ENCODE measurements around the gene PRRT2. TPM values are rescaled to one million over a fixed set of nuclear protein-coding genes. Genes with fewer than 3 reads are reported as not detected.
A peak's percentile ranks its signal among the peaks of the same experiment; 100 is the strongest.

PRRT2 gene
- polyA plus RNA-seq, 2 of the 4 experiments (the other 2 are of a cell fraction): 0.25 to 0.44 TPM

DNA sequence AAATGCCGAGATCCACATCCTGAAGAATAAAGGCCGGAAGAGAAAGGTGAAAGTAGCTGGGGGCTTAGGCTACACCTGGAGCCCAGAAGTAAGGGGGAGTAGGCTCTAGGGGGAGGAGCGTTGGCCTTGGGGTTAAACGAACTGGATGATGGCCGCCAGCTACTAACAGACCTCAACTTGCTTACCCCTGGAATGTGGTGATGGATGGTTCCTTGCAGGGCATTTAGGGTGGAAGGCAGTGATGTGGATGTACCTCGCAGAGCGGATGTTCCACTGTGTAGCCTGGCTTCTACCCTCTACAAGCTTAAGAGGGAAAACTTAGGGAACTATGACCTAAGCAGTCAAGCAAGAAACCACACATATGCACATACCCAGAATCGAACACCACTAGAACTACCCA is 8.0 kb upstream of the PRRT2 start:
- peaks cover 23% of the 10 kb centered on the region for H3K4me1 ChIP-seq
- WGBS (ENCODE audit: missing lambda C conversion rate): 82% methylated on average over 8 of the region's 8 CpGs
- H3K27ac ChIP-seq: peak overlapping the region; percentile 98 to 99; a peak in 3 of 6 replicates
- H3K4me3 ChIP-seq: no peak overlapping the region
- POLR2A ChIA-PET: interaction anchor here (1.0 to 1.4 kb wide), 3 partner anchors 11 to 104 kb away, joined by 4 to 17 read pairs (median 4); partner anchors contain the start of gene KIF22
- FAIRE-seq (no peak), DNase-seq (ENCODE audit: low read depth in 1 of 2, low spot score in 1 of 2) (no peak), ATAC-seq (no peak)
- TF ChIP-seq, protein P1, sequence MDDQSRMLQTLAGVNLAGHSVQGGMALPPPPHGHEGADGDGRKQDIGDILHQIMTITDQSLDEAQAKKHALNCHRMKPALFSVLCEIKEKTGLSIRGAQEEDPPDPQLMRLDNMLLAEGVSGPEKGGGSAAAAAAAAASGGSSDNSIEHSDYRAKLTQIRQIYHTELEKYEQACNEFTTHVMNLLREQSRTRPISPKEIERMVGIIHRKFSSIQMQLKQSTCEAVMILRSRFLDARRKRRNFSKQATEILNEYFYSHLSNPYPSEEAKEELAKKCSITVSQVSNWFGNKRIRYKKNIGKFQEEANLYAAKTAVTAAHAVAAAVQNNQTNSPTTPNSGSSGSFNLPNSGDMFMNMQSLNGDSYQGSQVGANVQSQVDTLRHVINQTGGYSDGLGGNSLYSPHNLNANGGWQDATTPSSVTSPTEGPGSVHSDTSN (IDR thresholded peaks at IDR 0.05): peak; percentile 52; the same call in 1 of the 2 replicates
- TF ChIP-seq, protein P2, sequence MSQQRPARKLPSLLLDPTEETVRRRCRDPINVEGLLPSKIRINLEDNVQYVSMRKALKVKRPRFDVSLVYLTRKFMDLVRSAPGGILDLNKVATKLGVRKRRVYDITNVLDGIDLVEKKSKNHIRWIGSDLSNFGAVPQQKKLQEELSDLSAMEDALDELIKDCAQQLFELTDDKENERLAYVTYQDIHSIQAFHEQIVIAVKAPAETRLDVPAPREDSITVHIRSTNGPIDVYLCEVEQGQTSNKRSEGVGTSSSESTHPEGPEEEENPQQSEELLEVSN (IDR thresholded peaks at IDR 0.05; ENCODE audit: borderline replicate concordance, low read depth): no peak
- no peaks in the 10 kb centered on the region for H3K9me3 ChIP-seq
- CTCF ChIA-PET: interaction anchor here (1.0 to 7.2 kb wide), 7 partner anchors 12 to 228 kb away, joined by 4 to 54 read pairs (median 6); partner anchors contain the start of genes KIF22 and PAGR1
- peak overlapping the region; percentile 86 for H3K4me2 ChIP-seq

DNA sequence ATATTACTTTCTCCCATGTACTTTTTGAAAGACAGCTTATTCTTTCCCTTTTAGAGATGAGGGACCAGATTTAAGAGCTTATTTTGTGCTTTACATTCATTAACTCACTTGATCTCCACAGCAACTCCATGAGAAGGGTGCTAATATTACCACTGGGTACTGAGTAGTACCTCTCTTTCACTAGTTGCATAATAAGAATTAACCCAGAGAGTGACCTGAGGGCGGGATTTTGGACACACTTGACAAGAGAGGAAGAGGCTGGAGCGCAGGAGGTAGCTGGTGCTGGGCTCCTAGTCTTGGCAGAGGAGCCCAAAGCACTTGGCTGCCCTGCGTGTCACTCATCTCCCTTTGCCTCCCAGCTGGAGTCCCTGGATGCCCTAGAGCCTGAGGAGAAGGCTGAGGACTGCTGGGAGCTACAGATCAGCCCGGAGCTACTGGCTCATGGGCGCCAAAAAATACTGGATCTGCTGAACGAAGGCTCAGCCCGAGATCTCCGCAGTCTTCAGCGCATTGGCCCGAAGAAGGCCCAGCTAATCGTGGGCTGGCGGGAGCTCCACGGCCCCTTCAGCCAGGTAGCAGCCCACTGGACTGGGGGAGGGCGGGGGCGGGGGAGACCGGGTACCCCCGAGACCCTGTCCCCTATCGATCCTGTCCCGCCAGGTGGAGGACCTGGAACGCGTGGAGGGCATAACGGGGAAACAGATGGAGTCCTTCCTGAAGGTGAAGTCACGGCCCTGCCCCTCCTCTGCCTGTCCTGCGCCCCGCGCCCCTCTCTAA is 7.3 kb upstream of the PRRT2 start:
- H3K4me2 ChIP-seq: peak overlapping the region; percentile 86
- peak overlapping the region; percentile 55 for H3K4me3 ChIP-seq
- ChIA-PET POLR2A (interaction anchor here (0.9 to 1.4 kb wide), 4 partner anchors 10 to 104 kb away, joined by 3 to 17 read pairs (median 4); partner anchors contain the start of gene KIF22), CTCF (interaction anchor here (1.0 to 7.2 kb wide), 7 partner anchors 11 to 227 kb away, joined by 4 to 54 read pairs (median 6); partner anchors contain the start of genes KIF22 and PAGR1)
- 15% methylated on average over 15 of the region's 26 CpGs for WGBS (ENCODE audit: missing lambda C conversion rate)
- DNase-seq (ENCODE audit: low read depth in 1 of 2, low spot score in 1 of 2) (no peak), ATAC-seq (peak; percentile 0 to 2; a peak in 3 of 6 replicates), FAIRE-seq (no peak)
- H3K9me3 ChIP-seq: no peaks in the 10 kb centered on the region
- peaks cover 30% of the 10 kb centered on the region for H3K4me1 ChIP-seq
- TF ChIP-seq, protein P1 (IDR thresholded peaks at IDR 0.05): peak; percentile 45
- TF ChIP-seq, protein P3, sequence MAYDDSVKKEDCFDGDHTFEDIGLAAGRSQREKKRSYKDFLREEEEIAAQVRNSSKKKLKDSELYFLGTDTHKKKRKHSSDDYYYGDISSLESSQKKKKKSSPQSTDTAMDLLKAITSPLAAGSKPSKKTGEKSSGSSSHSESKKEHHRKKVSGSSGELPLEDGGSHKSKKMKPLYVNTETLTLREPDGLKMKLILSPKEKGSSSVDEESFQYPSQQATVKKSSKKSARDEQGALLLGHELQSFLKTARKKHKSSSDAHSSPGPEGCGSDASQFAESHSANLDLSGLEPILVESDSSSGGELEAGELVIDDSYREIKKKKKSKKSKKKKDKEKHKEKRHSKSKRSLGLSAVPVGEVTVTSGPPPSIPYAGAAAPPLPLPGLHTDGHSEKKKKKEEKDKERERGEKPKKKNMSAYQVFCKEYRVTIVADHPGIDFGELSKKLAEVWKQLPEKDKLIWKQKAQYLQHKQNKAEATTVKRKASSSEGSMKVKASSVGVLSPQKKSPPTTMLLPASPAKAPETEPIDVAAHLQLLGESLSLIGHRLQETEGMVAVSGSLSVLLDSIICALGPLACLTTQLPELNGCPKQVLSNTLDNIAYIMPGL (CRISPR knock-in tag; IDR thresholded peaks at IDR 0.05; ENCODE audit: borderline replicate concordance): no peak
- TF ChIP-seq EHF (CRISPR knock-in tag; IDR thresholded peaks at IDR 0.05) (no peak), HOXB13 (CRISPR knock-in tag; IDR thresholded peaks at IDR 0.05; ENCODE audit: low read depth) (no peak)
- H3K27ac ChIP-seq: peak overlapping the region; percentile 98 to 99

DNA sequence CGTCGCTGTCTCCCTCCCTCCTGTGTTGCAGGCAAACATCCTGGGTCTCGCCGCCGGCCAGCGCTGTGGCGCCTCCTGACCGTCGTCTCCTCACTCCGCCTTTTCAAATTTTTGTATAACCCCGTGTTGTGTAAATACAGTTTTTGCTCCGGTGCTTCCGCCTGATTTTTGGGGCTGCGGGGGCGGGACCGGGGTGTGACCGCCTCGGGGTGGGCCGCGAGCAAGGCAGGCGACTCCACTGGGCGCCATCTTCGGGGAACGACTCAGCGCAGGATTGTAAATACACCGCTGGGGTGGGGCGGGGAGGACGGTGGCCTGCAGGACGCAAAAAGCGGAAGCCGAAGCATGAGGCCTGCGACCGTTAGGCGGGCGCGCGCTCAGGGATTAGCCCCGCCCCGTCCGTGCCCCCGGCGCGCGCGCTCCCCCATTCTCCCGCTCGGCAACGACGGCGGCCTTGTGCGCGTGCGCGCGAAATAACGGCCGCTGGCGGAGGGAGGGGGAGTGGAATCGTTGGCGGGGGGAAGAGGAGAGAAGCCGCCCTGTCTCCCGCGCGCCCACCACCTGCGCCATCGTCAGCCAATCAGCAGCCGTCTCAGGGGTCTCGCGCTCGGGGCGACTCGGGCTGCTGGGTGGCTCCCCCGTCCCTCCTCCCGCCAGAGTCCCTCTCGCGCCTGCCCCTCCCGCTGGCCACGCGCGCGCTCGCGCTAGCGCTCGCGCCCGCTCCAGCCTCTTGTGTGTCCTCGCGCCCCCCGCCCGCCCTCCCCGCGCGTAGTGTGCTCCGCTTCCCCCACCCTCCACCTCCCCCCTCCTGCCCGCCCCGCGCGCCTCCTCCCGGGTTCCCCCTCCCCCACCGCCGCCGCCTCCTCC is 6.5 kb upstream of the PRRT2 start:
- Histone ChIP-seq H3K4me1 (peaks cover 38% of the 10 kb centered on the region), H3K4me2 (peak overlapping the region; percentile 86), H3K27ac (peak overlapping the region; percentile 98 to 99), H3K9me3 (no peaks in the 10 kb centered on the region), H3K4me3 (peak overlapping the region; percentile 55)
- POLR2A ChIA-PET: interaction anchor here (0.5 to 3.7 kb wide), 7 partner anchors 11 to 529 kb away, joined by 3 to 25 read pairs (median 4); partner anchors contain the start of genes KIF22 and PAGR1
- CTCF ChIA-PET: interaction anchor here (1.8 to 7.2 kb wide), 5 partner anchors 10 to 227 kb away, joined by 5 to 74 read pairs (median 16); partner anchors contain the start of genes KIF22, MVP and PAGR1
- FAIRE-seq (no peak), DNase-seq (ENCODE audit: low read depth in 1 of 2, low spot score in 1 of 2) (peak; percentile 84 to 98), ATAC-seq (peak; percentile 44 to 80)
- WGBS (ENCODE audit: missing lambda C conversion rate): 2% methylated on average over 47 of the region's 103 CpGs
- TF ChIP-seq, protein P1 (IDR thresholded peaks at IDR 0.05): peak; percentile 94
- TF ChIP-seq RARB (CRISPR knock-in tag; IDR thresholded peaks at IDR 0.05) (peak; percentile 70; the same call in 1 of the 2 replicates), CHD2 (IDR thresholded peaks at IDR 0.05; ENCODE audit: low read length, partially characterized antibody) (no peak), FOXS1 (CRISPR knock-in tag; IDR thresholded peaks at IDR 0.05) (0 out of 2 replicates have a peak, but pooled peaks have one; percentile 75), HOXA7 (CRISPR knock-in tag; IDR thresholded peaks at IDR 0.05) (peak; percentile 66; the same call in 1 of the 2 replicates), NPAS2 (CRISPR knock-in tag; IDR thresholded peaks at IDR 0.05; ENCODE audit: borderline replicate concordance) (no peak), ZNF302 (CRISPR knock-in tag; IDR thresholded peaks at IDR 0.05) (no peak), ZFP36 (IDR thresholded peaks at IDR 0.05; ENCODE audit: borderline replicate concordance, partially characterized antibody) (no peak), GATA3 (IDR thresholded peaks at IDR 0.05; ENCODE audit: borderline replicate concordance) (peak; percentile 76), ZSCAN20 (CRISPR knock-in tag; IDR thresholded peaks at IDR 0.05) (0 out of 2 replicates have a peak, but pooled peaks have one; percentile 17), RCOR1 (IDR thresholded peaks at IDR 0.05; ENCODE audit: low read depth, low read length) (no peak), SMC3 (IDR thresholded peaks at IDR 0.05) (0 out of 3 replicates have a peak, but pooled peaks have one; percentile 7), MYC (IDR thresholded peaks at IDR 0.05; ENCODE audit: borderline replicate concordance, low read length) (peak; percentile 98)
- TF ChIP-seq, protein P4, sequence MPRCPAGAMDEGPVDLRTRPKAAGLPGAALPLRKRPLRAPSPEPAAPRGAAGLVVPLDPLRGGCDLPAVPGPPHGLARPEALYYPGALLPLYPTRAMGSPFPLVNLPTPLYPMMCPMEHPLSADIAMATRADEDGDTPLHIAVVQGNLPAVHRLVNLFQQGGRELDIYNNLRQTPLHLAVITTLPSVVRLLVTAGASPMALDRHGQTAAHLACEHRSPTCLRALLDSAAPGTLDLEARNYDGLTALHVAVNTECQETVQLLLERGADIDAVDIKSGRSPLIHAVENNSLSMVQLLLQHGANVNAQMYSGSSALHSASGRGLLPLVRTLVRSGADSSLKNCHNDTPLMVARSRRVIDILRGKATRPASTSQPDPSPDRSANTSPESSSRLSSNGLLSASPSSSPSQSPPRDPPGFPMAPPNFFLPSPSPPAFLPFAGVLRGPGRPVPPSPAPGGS (IDR thresholded peaks at IDR 0.05): peak; percentile 90
- TF ChIP-seq, protein P5, sequence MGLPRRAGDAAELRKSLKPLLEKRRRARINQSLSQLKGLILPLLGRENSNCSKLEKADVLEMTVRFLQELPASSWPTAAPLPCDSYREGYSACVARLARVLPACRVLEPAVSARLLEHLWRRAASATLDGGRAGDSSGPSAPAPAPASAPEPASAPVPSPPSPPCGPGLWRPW (IDR thresholded peaks at IDR 0.05): no peak
